PC-3 (cell line): ENCODE results near the gene BUD31. TPM values are rescaled to one million over a fixed set of nuclear protein-coding genes. Genes with fewer than 3 reads are reported as not detected.

Source experiments
- ATAC-seq: fragments of 200-7000 bp; cut with Tn5 transposase; 2 replicates; pipeline ENCODE4 v1.9.1; 2020; ENCODE audit warnings: mild to moderate bottlenecking, moderate library complexity
- BruUV-seq: library from RNA; stranded (reverse); fragments of 400-500 nt; replicated peaks from 2 replicates; lab custom pipeline; 2021; lab: Mats Ljungman, UMichigan
- CTCF ChIA-PET: fragments of 300-600 bp; sonication (Branson Sonifier 250); formaldehyde crosslinking; loops from one replicate; lab custom pipeline; 2022; ENCODE audit warnings: antibody characterized with exemption; lab: Charles Lee
- POLR2A ChIA-PET: fragments of 300-600 bp; sonication (Branson Sonifier 250); formaldehyde crosslinking; loops from one replicate; lab custom pipeline; 2022; ENCODE audit warnings: antibody characterized with exemption; ENCODE audit not compliant: unreplicated experiment; lab: Charles Lee
- DNase-seq: peaks from one replicate; pipeline ENCODE4 v3.0.0-alpha.2; 2015
- H2AFZ ChIP-seq: fragments of 300-600 bp; sonication (generic); 2 replicates; pipeline ENCODE4 v1.6.0; 2016; ENCODE audit warnings: antibody characterized with exemption, low read length
- H3F3A ChIP-seq: fragments of 300-600 bp; sonication (generic); one replicate; pipeline ENCODE4 v1.6.0; 2017; ENCODE audit warnings: antibody characterized with exemption, low read length, control low read depth, mild to moderate bottlenecking; ENCODE audit not compliant: unreplicated experiment
- H3K27ac ChIP-seq: fragments of 300-600 bp; sonication (generic); 2 replicates; pipeline ENCODE4 v1.5.1; 2016; ENCODE audit warnings: mild to moderate bottlenecking, low read length
- H3K27me3 ChIP-seq: fragments of 300-600 bp; sonication (generic); 2 replicates; pipeline ENCODE4 v1.6.1; 2016; ENCODE audit warnings: low read length, mixed read lengths
- H3K36me3 ChIP-seq: fragments of 300-600 bp; sonication (generic); 2 replicates; pipeline ENCODE4 v1.6.1; 2016; ENCODE audit warnings: low read depth, mixed run types, low read length, mixed read lengths
- H3K4me1 ChIP-seq: fragments of 300-600 bp; sonication (generic); 2 replicates; pipeline ENCODE4 v1.5.1; 2016; ENCODE audit warnings: low read length; ENCODE audit not compliant: insufficient read depth
- H3K4me2 ChIP-seq: fragments of 300-600 bp; sonication (generic); 2 replicates; pipeline ENCODE4 v1.6.0; 2016; ENCODE audit warnings: low read length
- H3K4me3 ChIP-seq: fragments of 300-600 bp; sonication (generic); 2 replicates; pipeline ENCODE4 v1.5.1; 2016; ENCODE audit warnings: mild to moderate bottlenecking, low read length, mixed read lengths
- H3K79me2 ChIP-seq: fragments of 300-600 bp; sonication (generic); 2 replicates; pipeline ENCODE4 v1.6.1; 2017; ENCODE audit warnings: low read length, mixed read lengths
- H3K9ac ChIP-seq: fragments of 300-600 bp; sonication (generic); 2 replicates; pipeline ENCODE4 v1.6.0; 2016; ENCODE audit warnings: mild to moderate bottlenecking, low read length
- H3K9me2 ChIP-seq: fragments of 300-600 bp; sonication (generic); replicated peaks from 2 replicates; pipeline ENCODE4 v1.6.1; 2016; ENCODE audit warnings: mixed run types, low read length, mixed read lengths
- H3K9me3 ChIP-seq: fragments of 300-600 bp; sonication (generic); 2 replicates; pipeline ENCODE4 v1.6.1; 2016; ENCODE audit warnings: low read length, mixed read lengths
- H4K20me1 ChIP-seq: fragments of 300-600 bp; sonication (generic); 2 replicates; pipeline ENCODE4 v1.6.1; 2016; ENCODE audit warnings: low read length, mixed read lengths
- CTCF ChIP-seq: fragments of 300-600 bp; sonication (generic); conservative IDR thresholded peaks from 2 replicates; pipeline ENCODE4 v1.5.1; 2017; ENCODE audit warnings: antibody characterized with exemption, low read depth, mild to moderate bottlenecking, low read length
- EZH2 ChIP-seq: fragments of 300-600 bp; sonication (generic); IDR thresholded peaks from one replicate; pipeline ENCODE4 v1.6.1; 2017; ENCODE audit warnings: antibody characterized with exemption, mild to moderate bottlenecking, low read length; ENCODE audit not compliant: unreplicated experiment
- EZH2phosphoT487 ChIP-seq: fragments of 300-600 bp; sonication (generic); IDR thresholded peaks from 2 replicates; pipeline ENCODE4 v1.6.1; 2018; ENCODE audit warnings: mild to moderate bottlenecking, antibody characterized with exemption, low read length, borderline replicate concordance
- intact Hi-C: fragments of 100-400 bp; cut with micrococcal nuclease; formaldehyde crosslinking; loops from 2 replicates; pipeline ENCODE4 v1.9.0; 2023
- total RNA-seq: library from RNA; depleted of rRNA; stranded (reverse); fragments of >200 nt; gene quantifications from 2 replicates; pipeline ENCODE4 v1.2.3, GENCODE V29; 2014

Gene BUD31
- total RNA-seq, 1 experiment from 2014 or later: 144 TPM

- peaks cover 68% of the 10 kb centered on the region for H3K79me2 ChIP-seq
- H3K9me2 ChIP-seq: no peaks in the 10 kb centered on the region
- BruUV-seq: TSS peak; percentile 65
- H3K27me3 ChIP-seq: no peaks in the 10 kb centered on the region
- peaks cover 22% of the 10 kb centered on the region for H3K4me1 ChIP-seq
- ChIA-PET CTCF (no interaction called here), POLR2A (interaction anchor here (0.6 kb wide), 3 partner anchors 52 to 618 kb away, joined by 3 to 7 read pairs (median 3); no protein-coding TSS in a partner anchor)
- no peaks in the 10 kb centered on the region for H3F3A ChIP-seq
- peaks cover 38% of the 10 kb centered on the region for H3K36me3 ChIP-seq
- ATAC-seq (no peak), DNase-seq (no peak)
- H3K9me3 ChIP-seq: no peaks in the 10 kb centered on the region
- H3K4me2 ChIP-seq: peak overlapping the region; percentile 91
- TF ChIP-seq EZH2 (no peak), EZH2phosphoT487 (no peak), CTCF (no peak)
- H3K9ac ChIP-seq: peak overlapping the region; percentile 98
- peaks cover 19% of the 10 kb centered on the region for H4K20me1 ChIP-seq
- peak overlapping the region; percentile 96 for H3K27ac ChIP-seq
- peak overlapping the region; percentile 90 for H3K4me3 ChIP-seq
- H2AFZ ChIP-seq: peak overlapping the region; percentile 86
- intact Hi-C loops: loop anchor here (2.0 to 5.0 kb wide), 2 partner anchors 30 to 673 kb away; partner anchors contain the start of genes CPSF4, PTCD1 and ZNF3
These were observed 413 bp downstream of the BUD31 start for GRCh38 chr7:99409192-99409572.

DNA sequence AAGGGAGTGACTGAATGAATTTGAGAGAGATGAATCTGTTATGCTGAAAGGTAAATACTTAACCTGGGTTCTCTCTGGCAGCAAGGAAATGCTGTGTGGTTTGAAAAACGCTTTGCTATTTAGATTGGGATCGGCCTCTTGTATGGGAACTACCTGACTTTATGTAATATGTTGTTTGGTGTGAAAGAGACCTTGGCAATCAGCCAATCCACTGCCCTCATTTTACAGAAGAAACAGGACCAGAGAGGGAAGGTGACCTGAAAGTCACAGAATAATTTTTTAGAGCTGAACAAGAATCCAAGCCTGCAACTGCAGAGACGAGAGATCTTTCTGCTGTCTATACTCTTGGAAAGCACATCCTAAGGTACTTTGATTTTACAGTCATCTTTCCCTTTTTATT is 1.0 kb downstream of the BUD31 start:
- Histone ChIP-seq H3K27ac (no peak overlapping the region), H2AFZ (no peak overlapping the region), H3K4me2 (peak overlapping the region; percentile 91), H3K4me1 (peaks cover 22% of the 10 kb centered on the region), H3K79me2 (peaks cover 62% of the 10 kb centered on the region), H3K9ac (peak overlapping the region; percentile 98), H4K20me1 (peaks cover 13% of the 10 kb centered on the region), H3K36me3 (peaks cover 38% of the 10 kb centered on the region), H3F3A (no peaks in the 10 kb centered on the region), H3K9me2 (no peaks in the 10 kb centered on the region), H3K4me3 (peak overlapping the region; percentile 90), H3K27me3 (no peaks in the 10 kb centered on the region), H3K9me3 (no peaks in the 10 kb centered on the region)
- no peak for TF ChIP-seq CTCF
- TF ChIP-seq EZH2: no peak
- no peak for TF ChIP-seq EZH2phosphoT487
- BruUV-seq: no TSS peak
- ATAC-seq: no peak
- intact Hi-C loops: loop anchor here (2.0 to 5.0 kb wide), 2 partner anchors 29 to 672 kb away; partner anchors contain the start of genes CPSF4, PTCD1 and ZNF3
- ChIA-PET POLR2A (no interaction called here), CTCF (no interaction called here)
- no peak for DNase-seq

GRCh38 chr7:99410635-99411034 is 1.9 kb downstream of the BUD31 start:
- DNase-seq (no peak), ATAC-seq (no peak)
- H3K9me3 ChIP-seq: no peaks in the 10 kb centered on the region
- no peak overlapping the region for H3K9ac ChIP-seq
- H3K9me2 ChIP-seq: no peaks in the 10 kb centered on the region
- no peak overlapping the region; the same call in 1 of the 2 replicates for H3K4me3 ChIP-seq
- CTCF ChIA-PET: no interaction called here
- peaks cover 22% of the 10 kb centered on the region for H3K4me1 ChIP-seq
- H3K79me2 ChIP-seq: peaks cover 54% of the 10 kb centered on the region
- POLR2A ChIA-PET: no interaction called here
- no peak for TF ChIP-seq EZH2phosphoT487
- TF ChIP-seq CTCF: no peak
- TF ChIP-seq EZH2: no peak
- H3K27ac ChIP-seq: no peak overlapping the region
- H3F3A ChIP-seq: no peaks in the 10 kb centered on the region
- H4K20me1 ChIP-seq: peaks cover 13% of the 10 kb centered on the region
- intact Hi-C loops: no loop called here
- no peak overlapping the region for H2AFZ ChIP-seq
- H3K27me3 ChIP-seq: no peaks in the 10 kb centered on the region
- peak overlapping the region; percentile 91; the same call in 1 of the 2 replicates for H3K4me2 ChIP-seq
- no TSS peak for BruUV-seq
- H3K36me3 ChIP-seq: peaks cover 41% of the 10 kb centered on the region
